Lower lobe of right lung (tissue), 2 donors: ENCODE measurements around the gene USP30. TPM values are rescaled to one million over a fixed set of nuclear protein-coding genes. Genes with fewer than 3 reads are reported as not detected.

ENCODE experiments used
- ATAC-seq, 2 donors: fragments of 200-7000 bp; cut with Tn5 transposase; one replicate each; pipeline ENCODE4 v1.9.1; 2020 to 2022; ENCODE audit warnings: mild to moderate bottlenecking in 2 of 2, moderate library complexity in 2 of 2
- DNase-seq: peaks from one replicate; pipeline ENCODE4 v3.0.0-alpha.2; 2020
- H3K27ac ChIP-seq: fragments of 200-600 bp; one replicate; pipeline ENCODE4 v1.8.0; 2022
- H3K27me3 ChIP-seq: fragments of 200-600 bp; one replicate; pipeline ENCODE4 v1.8.0; 2022; ENCODE audit warnings: low read depth
- H3K36me3 ChIP-seq: fragments of 200-600 bp; one replicate; pipeline ENCODE4 v1.8.0; 2022; ENCODE audit warnings: mild to moderate bottlenecking
- H3K4me1 ChIP-seq: fragments of 200-600 bp; one replicate; pipeline ENCODE4 v1.8.0; 2022
- H3K4me3 ChIP-seq: fragments of 200-600 bp; one replicate; pipeline ENCODE4 v1.8.0; 2022; ENCODE audit warnings: mild to moderate bottlenecking
- H3K9me3 ChIP-seq: fragments of 200-600 bp; one replicate; pipeline ENCODE4 v1.8.0; 2022
- intact Hi-C: fragments of 100-400 bp; cut with DNase I; formaldehyde crosslinking; loops from one replicate; pipeline ENCODE4 v1.11.0; 2022
- total RNA-seq: library from RNA; stranded (reverse); fragmentation: NEBNext Ultra II Directional; extraction: Animal tissue kit (Norgen Biotek cat#: 25700); gene quantifications from one replicate; pipeline ENCODE4 v1.2.1, GENCODE V29; 2021
- TF ChIP-seq, protein P1 (sequence below): fragments of 200-600 bp; IDR thresholded peaks from one replicate; pipeline ENCODE4 v1.8.0; 2022; ENCODE audit warnings: antibody characterized with exemption, mild to moderate bottlenecking
- donor health status: DM: no; HTN: yes; CAD: no; lungs with severe emphysema.

The USP30 gene
- total RNA-seq, 1 donor from 2014 or later, result 13.9 TPM

DNA sequence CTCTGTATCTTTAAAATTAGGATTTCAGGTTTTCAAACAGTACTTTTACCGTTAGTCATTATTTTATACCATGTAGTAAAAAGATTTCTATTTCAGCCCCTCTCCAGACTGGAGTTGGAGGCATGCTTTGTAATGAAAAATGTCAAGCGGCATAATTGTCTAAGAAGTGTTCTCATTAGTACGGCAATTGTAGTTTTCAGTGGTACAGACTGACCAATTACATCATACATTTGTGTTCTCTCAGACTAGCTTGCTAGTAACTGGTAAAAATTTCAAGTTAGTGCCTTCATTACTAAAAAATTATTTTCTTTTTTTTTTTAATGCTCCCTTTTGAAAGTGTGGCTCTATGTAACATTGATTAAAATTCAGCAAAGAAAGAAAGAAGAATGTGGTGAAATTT, 4.5 kb downstream of the USP30 start:
- ATAC-seq (no peak), DNase-seq (no peak)
- H3K27ac ChIP-seq, result no peak overlapping the region
- intact Hi-C loops, result no loop called here
- no peak overlapping the region for H3K4me3 ChIP-seq
- H3K27me3 ChIP-seq, result no peaks in the 10 kb centered on the region
- peaks cover 21% of the 10 kb centered on the region for H3K4me1 ChIP-seq
- TF ChIP-seq, protein P1, sequence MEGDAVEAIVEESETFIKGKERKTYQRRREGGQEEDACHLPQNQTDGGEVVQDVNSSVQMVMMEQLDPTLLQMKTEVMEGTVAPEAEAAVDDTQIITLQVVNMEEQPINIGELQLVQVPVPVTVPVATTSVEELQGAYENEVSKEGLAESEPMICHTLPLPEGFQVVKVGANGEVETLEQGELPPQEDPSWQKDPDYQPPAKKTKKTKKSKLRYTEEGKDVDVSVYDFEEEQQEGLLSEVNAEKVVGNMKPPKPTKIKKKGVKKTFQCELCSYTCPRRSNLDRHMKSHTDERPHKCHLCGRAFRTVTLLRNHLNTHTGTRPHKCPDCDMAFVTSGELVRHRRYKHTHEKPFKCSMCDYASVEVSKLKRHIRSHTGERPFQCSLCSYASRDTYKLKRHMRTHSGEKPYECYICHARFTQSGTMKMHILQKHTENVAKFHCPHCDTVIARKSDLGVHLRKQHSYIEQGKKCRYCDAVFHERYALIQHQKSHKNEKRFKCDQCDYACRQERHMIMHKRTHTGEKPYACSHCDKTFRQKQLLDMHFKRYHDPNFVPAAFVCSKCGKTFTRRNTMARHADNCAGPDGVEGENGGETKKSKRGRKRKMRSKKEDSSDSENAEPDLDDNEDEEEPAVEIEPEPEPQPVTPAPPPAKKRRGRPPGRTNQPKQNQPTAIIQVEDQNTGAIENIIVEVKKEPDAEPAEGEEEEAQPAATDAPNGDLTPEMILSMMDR, result no peak
- no peaks in the 10 kb centered on the region for H3K9me3 ChIP-seq
- H3K36me3 ChIP-seq, result peaks cover 47% of the 10 kb centered on the region

DNA sequence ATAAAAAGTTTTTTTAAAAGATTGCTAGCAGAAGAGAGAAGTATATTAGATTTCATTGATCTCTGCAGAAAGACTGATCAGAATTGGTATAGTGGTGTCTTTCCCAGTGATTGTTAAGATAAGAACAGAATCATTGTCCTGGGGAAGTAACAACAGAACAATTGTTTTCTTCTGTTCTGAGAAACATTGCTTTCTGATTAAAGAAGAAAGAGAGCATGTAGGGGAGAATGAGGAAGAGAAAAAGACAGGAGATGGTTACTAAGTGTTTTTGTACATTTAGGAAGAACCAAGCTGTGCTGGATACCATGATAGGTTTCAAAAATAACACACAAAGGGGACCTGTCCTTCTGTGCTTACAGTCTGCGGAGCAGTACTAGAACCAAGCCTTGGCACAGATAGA, 5.0 kb downstream of the USP30 start:
- ATAC-seq (no peak), DNase-seq (no peak)
- TF ChIP-seq, protein P1, result no peak
- H3K36me3 ChIP-seq, result peaks cover 48% of the 10 kb centered on the region
- H3K4me3 ChIP-seq, result no peak overlapping the region
- no peaks in the 10 kb centered on the region for H3K9me3 ChIP-seq
- H3K27me3 ChIP-seq, result no peaks in the 10 kb centered on the region
- intact Hi-C loops, result no loop called here
- peaks cover 19% of the 10 kb centered on the region for H3K4me1 ChIP-seq
- H3K27ac ChIP-seq, result no peak overlapping the region

DNA sequence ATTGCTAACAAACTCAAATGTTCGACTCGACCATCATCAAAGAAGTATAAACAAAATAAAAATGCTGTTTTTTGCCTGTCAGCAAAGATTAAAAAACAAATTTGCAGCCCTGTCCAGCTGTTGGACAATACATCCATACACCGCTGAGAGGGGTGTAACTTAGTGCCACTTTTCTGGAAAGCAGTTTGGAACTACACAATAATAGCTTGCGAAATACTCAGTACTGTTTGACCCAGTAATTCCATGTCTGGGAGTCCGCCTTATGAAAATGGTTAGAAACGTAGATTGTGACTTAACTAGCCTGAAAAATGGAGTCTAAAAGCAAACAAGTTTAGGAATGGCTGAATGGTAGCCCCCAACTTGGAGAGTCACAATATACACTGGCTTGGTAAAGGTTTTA, 6.4 kb downstream of the USP30 start:
- ATAC-seq (no peak), DNase-seq (no peak)
- H3K4me3 ChIP-seq, result no peak overlapping the region
- peaks cover 12% of the 10 kb centered on the region for H3K4me1 ChIP-seq
- no peak overlapping the region for H3K27ac ChIP-seq
- no peaks in the 10 kb centered on the region for H3K9me3 ChIP-seq
- intact Hi-C loops, result no loop called here
- TF ChIP-seq, protein P1, result no peak
- H3K27me3 ChIP-seq, result no peaks in the 10 kb centered on the region
- H3K36me3 ChIP-seq, result peaks cover 56% of the 10 kb centered on the region

DNA sequence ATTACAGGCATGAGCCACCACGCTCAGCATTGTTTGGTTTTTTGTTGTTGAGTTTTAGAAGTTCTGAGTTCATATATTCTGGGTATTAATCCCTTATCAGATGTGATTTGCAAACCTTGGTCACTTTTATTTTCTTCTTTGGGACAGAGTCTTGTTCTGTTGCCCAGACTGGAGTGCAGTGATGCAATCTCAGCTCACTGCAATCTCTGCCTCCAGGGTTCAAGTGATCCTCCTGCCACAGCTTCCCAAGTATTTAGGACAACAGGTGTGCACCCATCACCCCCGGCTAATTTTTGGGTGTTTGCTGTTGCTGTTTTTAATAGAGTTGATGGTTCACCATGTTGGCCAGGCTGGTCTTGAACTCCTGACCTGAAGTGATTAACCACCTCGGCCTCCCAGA, 11.8 kb downstream of the USP30 start:
- Histone ChIP-seq H3K9me3 (no peaks in the 10 kb centered on the region), H3K4me3 (no peak overlapping the region), H3K27me3 (no peaks in the 10 kb centered on the region), H3K36me3 (peaks cover 52% of the 10 kb centered on the region), H3K27ac (no peak overlapping the region), H3K4me1 (no peaks in the 10 kb centered on the region)
- intact Hi-C loops, result no loop called here
- TF ChIP-seq, protein P1, result no peak
- DNase-seq, result no peak
- no peak for ATAC-seq

DNA sequence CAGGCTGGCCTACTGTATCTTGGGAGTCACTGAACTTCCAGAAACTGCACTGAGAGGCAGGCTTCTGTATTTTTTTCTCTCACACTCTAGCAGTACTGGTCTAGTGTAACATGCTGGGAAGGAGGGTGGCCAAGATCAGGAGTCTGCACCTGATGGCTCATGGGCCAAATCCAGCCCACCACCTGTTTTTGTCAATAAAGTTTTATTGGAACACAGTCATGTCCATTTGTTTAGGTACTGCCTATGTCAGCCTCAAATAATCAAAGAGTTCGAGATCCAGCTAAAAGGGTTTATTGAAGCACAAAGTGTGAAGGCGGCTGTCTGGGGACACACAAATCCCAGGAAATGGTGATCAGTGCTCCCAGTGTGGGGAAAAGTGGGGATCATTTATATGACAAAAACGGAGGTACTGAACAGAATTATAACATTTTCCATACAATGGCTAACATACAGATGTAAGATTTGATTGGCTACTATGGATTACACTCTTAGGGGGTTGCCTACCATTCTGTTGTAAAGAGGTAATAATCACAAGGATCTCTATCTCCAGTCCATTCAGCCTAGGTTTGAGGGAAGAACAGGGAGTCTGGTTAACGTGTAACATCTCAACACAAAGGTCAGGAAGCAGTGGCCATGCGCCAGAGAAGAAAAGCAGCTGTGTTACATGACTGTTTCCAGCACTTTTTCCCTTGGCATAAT, 12.9 kb downstream of the USP30 start:
- no peaks in the 10 kb centered on the region for H3K4me1 ChIP-seq
- H3K36me3 ChIP-seq, result peaks cover 52% of the 10 kb centered on the region
- no peak overlapping the region for H3K4me3 ChIP-seq
- TF ChIP-seq, protein P1, result no peak
- no peaks in the 10 kb centered on the region for H3K9me3 ChIP-seq
- intact Hi-C loops, result no loop called here
- H3K27ac ChIP-seq, result no peak overlapping the region
- ATAC-seq (no peak), DNase-seq (no peak)
- H3K27me3 ChIP-seq, result no peaks in the 10 kb centered on the region

DNA sequence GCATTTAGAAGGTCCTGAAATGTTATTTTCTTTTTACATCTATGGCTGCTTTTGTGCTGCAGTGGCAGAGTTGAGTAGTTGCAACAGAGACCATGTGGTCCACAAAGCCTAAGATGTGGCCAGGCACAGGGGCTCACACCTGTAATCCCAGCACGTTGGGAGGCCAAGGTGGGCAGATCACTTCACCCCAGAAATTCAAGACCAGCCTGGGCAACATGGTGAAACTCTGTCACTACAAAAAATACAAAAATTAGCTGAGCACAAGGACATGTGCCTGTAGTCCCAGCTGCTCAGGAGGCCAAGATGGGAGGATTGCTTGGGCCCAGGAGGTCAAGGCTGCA, 13.4 kb downstream of the USP30 start:
- H3K9me3 ChIP-seq, result no peaks in the 10 kb centered on the region
- intact Hi-C loops, result no loop called here
- no peaks in the 10 kb centered on the region for H3K27me3 ChIP-seq
- ATAC-seq (no peak), DNase-seq (no peak)
- H3K27ac ChIP-seq, result no peak overlapping the region
- no peaks in the 10 kb centered on the region for H3K4me1 ChIP-seq
- TF ChIP-seq, protein P1, result no peak
- H3K4me3 ChIP-seq, result no peak overlapping the region
- peaks cover 52% of the 10 kb centered on the region for H3K36me3 ChIP-seq
